GM08714 (cell line): Measurements from ENCODE around the gene MTHFD2L.
A peak's percentile ranks its signal among the peaks of the same experiment; 100 is the strongest.

Experiments
- H3K4me3 ChIP-seq: fragments of 200-500 bp; sonication (Bioruptor generic); 2 replicates; pipeline ENCODE4 v1.5.1; 2014; ENCODE audit warnings: mild to moderate bottlenecking, low read length, inconsistent platforms
- ZNF274 ChIP-seq: IDR thresholded peaks from 2 replicates; pipeline ENCODE4 v1.6.1; 2012; ENCODE audit warnings: mild to moderate bottlenecking, low read depth, low read length

Gene MTHFD2L

DNA sequence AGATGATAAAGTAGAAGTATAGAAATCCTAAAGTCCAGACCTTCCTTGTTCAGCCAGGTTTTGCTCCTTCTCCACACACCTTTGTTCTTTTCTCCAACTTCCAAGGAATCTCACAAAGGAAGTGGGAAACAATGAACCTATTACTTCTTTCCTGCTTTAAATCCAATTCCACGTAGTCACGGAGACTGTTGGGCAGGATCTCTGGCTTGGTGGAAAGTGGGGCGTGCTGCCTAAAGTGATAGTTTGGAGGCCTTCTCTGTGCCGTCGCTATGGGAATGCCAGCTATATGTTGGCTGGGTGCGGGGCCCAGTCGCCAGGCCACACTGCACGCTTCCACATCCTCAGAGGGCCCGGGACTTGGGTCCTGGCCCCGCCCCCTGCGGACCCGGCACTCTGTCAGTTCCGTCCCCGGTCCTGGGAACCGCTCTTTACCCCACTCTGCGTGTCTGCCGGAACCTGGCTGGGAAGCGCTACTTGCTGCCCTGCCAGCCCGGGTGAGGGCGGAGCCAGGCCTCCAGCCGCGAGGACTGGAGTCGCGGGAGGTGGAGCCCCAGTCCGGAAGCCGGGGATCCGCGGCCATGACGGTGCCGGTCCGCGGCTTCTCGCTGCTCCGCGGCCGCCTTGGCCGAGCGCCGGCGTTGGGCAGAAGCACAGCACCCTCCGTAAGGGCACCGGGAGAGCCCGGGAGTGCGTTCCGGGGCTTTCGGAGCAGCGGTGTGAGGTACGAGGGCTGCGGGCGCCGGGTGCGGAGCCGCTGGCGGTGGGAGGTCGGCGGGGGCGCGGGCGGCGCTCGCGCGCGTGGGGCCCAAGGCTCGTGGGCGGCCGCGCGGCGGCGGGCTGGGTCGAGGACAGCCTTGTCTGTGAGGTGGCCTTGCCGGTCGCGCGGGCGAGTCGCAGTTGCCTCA, at the start of gene MTHFD2L:
MTHFD2L (plus strand) TSS at position 558 of the 905 bp plus-strand sequence; CDS start at position 579, 21 bp downstream.
- TF ChIP-seq ZNF274 = no peak
- peak within 1 kb of the TSS; percentile 97 for H3K4me3 ChIP-seq

DNA sequence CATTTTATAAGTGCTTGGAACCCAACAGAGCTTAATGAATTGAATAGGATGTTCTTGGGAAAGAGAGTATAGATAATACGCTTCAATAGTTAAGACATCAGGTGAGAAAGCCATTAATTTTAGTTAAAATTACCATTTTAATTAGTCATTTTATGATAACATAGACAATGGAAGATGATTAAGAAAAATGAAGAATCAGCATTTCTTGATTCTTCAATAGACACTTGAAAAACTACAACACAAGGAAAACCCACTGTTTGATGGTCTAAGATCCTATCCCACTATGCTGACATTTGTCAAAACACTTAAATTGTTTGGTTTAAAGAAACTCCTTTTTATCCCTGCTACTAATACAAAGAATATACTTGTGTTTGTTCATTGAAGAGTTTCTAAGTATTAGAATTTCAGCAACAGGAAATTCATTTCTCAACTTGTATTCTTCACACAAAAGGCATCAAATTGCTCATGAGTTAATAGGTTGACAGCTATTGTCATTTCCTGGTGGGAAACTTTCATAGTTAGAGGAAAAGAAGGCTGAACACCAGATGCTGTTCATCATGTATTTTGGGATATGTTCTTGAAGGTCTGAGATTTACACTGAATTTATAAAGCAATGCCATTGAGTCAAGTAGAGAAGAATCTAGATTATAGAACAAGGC, 49.3 kb upstream of the MTHFD2L start:
- TF ChIP-seq ZNF274 = no peak
- no peak overlapping the region for H3K4me3 ChIP-seq

DNA sequence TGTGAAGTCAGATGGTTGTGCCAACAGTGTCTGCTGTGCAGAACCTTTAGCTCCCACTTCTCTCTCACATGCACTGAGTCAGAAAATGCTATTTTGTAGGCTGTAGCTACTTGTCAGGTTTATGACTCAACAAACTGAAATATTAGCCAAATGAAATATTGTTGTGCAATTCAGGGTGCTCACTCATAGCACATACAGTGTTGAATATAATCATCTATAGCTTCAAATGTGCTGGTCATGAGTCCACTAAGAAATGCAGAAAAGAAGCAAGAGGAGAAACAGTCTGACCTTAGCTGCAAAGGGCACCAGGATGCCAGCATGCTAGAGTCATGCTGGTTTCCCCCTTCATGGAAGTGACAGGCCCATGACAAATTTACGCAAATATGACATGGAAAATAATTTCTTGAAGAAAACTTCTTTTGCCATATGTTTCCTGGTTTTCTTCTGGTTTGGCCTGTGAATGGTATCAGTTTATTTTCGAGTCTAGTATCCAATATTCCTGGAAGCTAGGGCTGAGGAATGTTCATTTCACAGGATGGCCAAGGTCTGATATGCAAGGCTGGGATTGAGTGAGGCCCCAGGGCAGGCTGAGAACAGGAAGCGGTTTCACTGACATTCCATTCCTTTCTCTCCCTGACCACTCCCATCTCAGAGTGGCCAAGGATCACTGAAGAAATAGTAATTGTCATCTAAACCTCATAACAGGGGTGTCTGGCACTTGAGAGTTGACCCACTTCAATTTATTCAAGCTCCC, 48.6 kb upstream of the MTHFD2L start:
- H3K4me3 ChIP-seq = no peak overlapping the region

GRCh38 chr4:74109870-74110605, 47.9 kb upstream of the MTHFD2L start:
- H3K4me3 ChIP-seq = no peak overlapping the region

More for the DNA sequence above, 48.6 kb upstream of the MTHFD2L start:
- TF ChIP-seq ZNF274 = no peak

GRCh38 chr4:74110670-74111069, 47.2 kb upstream of the MTHFD2L start:
- no peak for TF ChIP-seq ZNF274
- H3K4me3 ChIP-seq = no peak overlapping the region

More at GRCh38 chr4:74109870-74110605, 47.9 kb upstream of the MTHFD2L start:
- no peak for TF ChIP-seq ZNF274

GRCh38 chr4:74111306-74111975, 46.5 kb upstream of the MTHFD2L start:
- no peak for TF ChIP-seq ZNF274
- H3K4me3 ChIP-seq = no peak overlapping the region

DNA sequence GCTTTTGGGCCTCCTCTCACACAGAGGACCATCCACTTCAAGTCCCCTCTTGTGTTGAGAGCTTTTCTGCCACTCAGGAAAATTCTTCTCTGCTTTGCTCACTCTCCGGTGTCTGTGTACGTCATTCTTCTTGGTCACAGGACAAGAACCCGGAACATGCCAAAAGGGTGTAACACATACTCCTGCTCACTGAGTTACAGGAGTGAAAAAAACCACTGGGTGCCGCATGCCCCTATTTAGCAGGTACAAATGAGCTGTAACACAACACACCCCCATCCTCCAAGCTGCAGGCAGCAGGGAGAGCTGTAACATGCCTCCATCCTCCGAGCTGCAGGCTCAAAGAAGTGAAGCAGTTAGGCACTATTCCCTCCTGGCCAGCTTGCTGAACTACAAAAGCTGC, 45.9 kb upstream of the MTHFD2L start:
- TF ChIP-seq ZNF274 = no peak

GRCh38 chr4:74112399-74113105, 45.4 kb upstream of the MTHFD2L start:
- TF ChIP-seq ZNF274 = no peak
- no peak overlapping the region for H3K4me3 ChIP-seq

More for the DNA sequence above, 45.9 kb upstream of the MTHFD2L start:
- no peak overlapping the region for H3K4me3 ChIP-seq

- H3K4me3 ChIP-seq = no peak overlapping the region
- no peak for TF ChIP-seq ZNF274
Measured at GRCh38 chr4:74114234-74114633, 43.7 kb upstream of the MTHFD2L start.

- H3K4me3 ChIP-seq = no peak overlapping the region
- TF ChIP-seq ZNF274 = no peak
Measured at GRCh38 chr4:74117024-74117534, 40.8 kb upstream of the MTHFD2L start.

GRCh38 chr4:74118600-74119338, 39.1 kb upstream of the MTHFD2L start:
- no peak for TF ChIP-seq ZNF274
- H3K4me3 ChIP-seq = no peak overlapping the region

GRCh38 chr4:74120086-74120485, 37.8 kb upstream of the MTHFD2L start:
- TF ChIP-seq ZNF274 = no peak
- H3K4me3 ChIP-seq = no peak overlapping the region
